Middle frontal gyrus (tissue), 1 donor: Measurements from ENCODE around the gene SERPINC1.
"Not testable (repeated sequence)": the region's sequence is repeated elsewhere in the genome, so short reads cannot be mapped to it uniquely, and the experiment has no call there.

Experiments used
- DNase-seq: peaks from one replicate; pipeline ENCODE4 v3.0.0-alpha.2; 2015; ENCODE audit warnings: low spot score; ENCODE audit errors: extremely low spot score

SERPINC1 gene

GRCh38 chr1:173917149-173917548 is at the start of gene SERPINC1:
SERPINC1 (minus strand) TSS chr1:173917327; CDS start chr1:173917259, 68 bp downstream.
- DNase-seq = no peak

GRCh38 chr1:173965896-173966295 is 48.8 kb upstream of the SERPINC1 start:
- not testable (repeated sequence) for DNase-seq

GRCh38 chr1:173963477-173963876 is 46.4 kb upstream of the SERPINC1 start:
- DNase-seq = no peak

GRCh38 chr1:173960625-173961024 is 43.5 kb upstream of the SERPINC1 start:
- no peak for DNase-seq

GRCh38 chr1:173954179-173954578 is 37.1 kb upstream of the SERPINC1 start:
- no peak for DNase-seq

GRCh38 chr1:173948594-173948993 is 31.5 kb upstream of the SERPINC1 start:
- DNase-seq = no peak

GRCh38 chr1:173946380-173946921 is 29.3 kb upstream of the SERPINC1 start:
- DNase-seq = no peak

GRCh38 chr1:173937062-173937461 is 19.9 kb upstream of the SERPINC1 start:
- DNase-seq = no peak

GRCh38 chr1:173934440-173934839 is 17.3 kb upstream of the SERPINC1 start:
- DNase-seq = no peak

GRCh38 chr1:173930541-173930940 is 13.4 kb upstream of the SERPINC1 start:
- DNase-seq = not testable (repeated sequence)

GRCh38 chr1:173925306-173926242 is 8.4 kb upstream of the SERPINC1 start:
- DNase-seq = no peak

GRCh38 chr1:173920861-173921260 is 3.7 kb upstream of the SERPINC1 start:
- no peak for DNase-seq

GRCh38 chr1:173917635-173918493 is 737 bp upstream of the SERPINC1 start:
- no peak for DNase-seq

GRCh38 chr1:173916667-173917066 is 460 bp downstream of the SERPINC1 start:
- DNase-seq = no peak

GRCh38 chr1:173915596-173915995 is 1.5 kb downstream of the SERPINC1 start:
- DNase-seq = no peak

- DNase-seq = no peak
Observed at GRCh38 chr1:173914366-173914871, 2.7 kb downstream of the SERPINC1 start.

GRCh38 chr1:173913111-173913510 is 4.0 kb downstream of the SERPINC1 start:
- no peak for DNase-seq

GRCh38 chr1:173903827-173904531 is 13.1 kb downstream of the SERPINC1 start:
- no peak for DNase-seq

GRCh38 chr1:173900992-173901391 is 16.1 kb downstream of the SERPINC1 start:
- no peak for DNase-seq

- no peak for DNase-seq
Observed at GRCh38 chr1:173900427-173900826, 16.7 kb downstream of the SERPINC1 start.

GRCh38 chr1:173894189-173894588 is 22.9 kb downstream of the SERPINC1 start:
- DNase-seq = no peak
